Neural cell (in vitro differentiated cells): ENCODE measurements around the gene MUL1. TPM values are rescaled to one million over a fixed set of nuclear protein-coding genes. Genes with fewer than 3 reads are reported as not detected.

ENCODE experiments used
- H2AFZ ChIP-seq: fragments of 200-600, 300-800 bp; sonication (generic), shearing (Covaris generic); 2 replicates; pipeline ENCODE4 v1.6.0; 2014; ENCODE audit warnings: low read depth, mild to moderate bottlenecking, antibody characterized with exemption, low read length, moderate library complexity
- H3F3A ChIP-seq: fragments of 200-600 bp; shearing (Covaris generic); 2 replicates; pipeline ENCODE4 v1.6.1; 2016; ENCODE audit warnings: mild to moderate bottlenecking, moderate library complexity, mixed read lengths, antibody characterized with exemption, low read length; ENCODE audit not compliant: insufficient read depth, poor library complexity, severe bottlenecking
- H3K27ac ChIP-seq: fragments of 200-600, 300-800 bp; sonication (generic), shearing (Covaris generic); 2 replicates; pipeline ENCODE4 v1.5.1; 2014; ENCODE audit warnings: mild to moderate bottlenecking, low read length, moderate library complexity
- H3K27me3 ChIP-seq: fragments of 300-800, 200-600 bp; sonication (generic), shearing (Covaris generic); 2 replicates; pipeline ENCODE4 v1.6.0; 2014; ENCODE audit warnings: mild to moderate bottlenecking, low read depth, low read length, moderate library complexity; ENCODE audit not compliant: insufficient read depth
- H3K36me3 ChIP-seq: fragments of 300-800, 200-600 bp; sonication (generic), shearing (Covaris generic); 2 replicates; pipeline ENCODE4 v1.5.1; 2014; ENCODE audit warnings: mild to moderate bottlenecking, antibody characterized with exemption, low read length, moderate library complexity; ENCODE audit not compliant: insufficient read depth
- H3K4me2 ChIP-seq: fragments of 300-800, 200-600 bp; sonication (generic), shearing (Covaris generic); 2 replicates; pipeline ENCODE4 v1.6.0; 2014; ENCODE audit warnings: mild to moderate bottlenecking, low read length
- H3K4me3 ChIP-seq: fragments of 300-800, 200-600 bp; sonication (generic), shearing (Covaris generic); 2 replicates; pipeline ENCODE4 v1.5.1; 2014; ENCODE audit warnings: mild to moderate bottlenecking, low read length, moderate library complexity
- H3K79me2 ChIP-seq: fragments of 200-600 bp; shearing (Covaris generic); replicated peaks from 2 replicates; pipeline ENCODE4 v1.6.0; 2014; ENCODE audit warnings: mild to moderate bottlenecking, low read length, moderate library complexity; ENCODE audit not compliant: insufficient read depth
- H3K9ac ChIP-seq: fragments of 300-800, 200-600 bp; sonication (generic), shearing (Covaris generic); 2 replicates; pipeline ENCODE4 v1.6.1; 2016; ENCODE audit warnings: mild to moderate bottlenecking, low read length, mixed read lengths
- H3K9me2 ChIP-seq: fragments of 200-600 bp; shearing (Covaris generic); 2 replicates; pipeline ENCODE4 v1.6.1; 2016; ENCODE audit warnings: mild to moderate bottlenecking, low read length, mixed read lengths; ENCODE audit not compliant: insufficient read depth
- H3K9me3 ChIP-seq: fragments of 200-600, 300-800 bp; sonication (generic), shearing (Covaris generic); 2 replicates; pipeline ENCODE4 v1.6.1; 2016; ENCODE audit warnings: mild to moderate bottlenecking, mixed run types, low read length, moderate library complexity, mixed read lengths
- H4K20me1 ChIP-seq: fragments of 200-600 bp; shearing (Covaris generic); 2 replicates; pipeline ENCODE4 v1.6.1; 2016; ENCODE audit warnings: mild to moderate bottlenecking, mixed run types; ENCODE audit not compliant: insufficient read depth
- EP300 ChIP-seq: fragments of 450-650 bp; conservative IDR thresholded peaks from 2 replicates; pipeline ENCODE4 v1.6.1; 2014; ENCODE audit warnings: antibody characterized with exemption, mild to moderate bottlenecking, moderate library complexity; ENCODE audit not compliant: poor library complexity, severe bottlenecking
- EZH2 ChIP-seq: fragments of 200-600, 300-800 bp; shearing (Covaris generic), sonication (generic); IDR thresholded peaks from 2 replicates; pipeline ENCODE4 v1.6.1; 2014; ENCODE audit warnings: antibody characterized with exemption, low read length, borderline replicate concordance, mild to moderate bottlenecking; ENCODE audit not compliant: insufficient read depth, poor library complexity, severe bottlenecking
- MXI1 ChIP-seq: fragments of 450-650 bp; conservative IDR thresholded peaks from 2 replicates; pipeline ENCODE4 v1.6.1; 2014; ENCODE audit warnings: antibody characterized with exemption, mild to moderate bottlenecking; ENCODE audit not compliant: poor library complexity, severe bottlenecking
- POLR2AphosphoS5 ChIP-seq: IDR thresholded peaks from 2 replicates; pipeline ENCODE4 v1.6.1; 2012
- RAD21 ChIP-seq: fragments of 450-650 bp; conservative IDR thresholded peaks from 2 replicates; pipeline ENCODE4 v1.6.1; 2014; ENCODE audit warnings: antibody characterized with exemption, mild to moderate bottlenecking, moderate library complexity
- SMC3 ChIP-seq: fragments of 450-650 bp; conservative IDR thresholded peaks from 2 replicates; pipeline ENCODE4 v1.6.1; 2014; ENCODE audit warnings: antibody characterized with exemption, mild to moderate bottlenecking, moderate library complexity; ENCODE audit not compliant: poor library complexity
- TAF1 ChIP-seq: IDR thresholded peaks from 2 replicates; pipeline ENCODE4 v1.6.1; 2012; ENCODE audit warnings: low read depth
- polyA minus RNA-seq: library from RNA; depleted of rRNA, polyadenylated mRNA; stranded (reverse); fragments of >200 nt; gene quantifications from 2 replicates; pipeline ENCODE4 v1.2.3, GENCODE V29; 2014
- polyA plus RNA-seq: library from polyadenylated mRNA; depleted of rRNA; stranded (reverse); fragments of >200 nt; gene quantifications from 2 replicates; pipeline ENCODE4 v1.2.3, GENCODE V29; 2014
- TF ChIP-seq, protein P1 (sequence below): IDR thresholded peaks from 2 replicates; pipeline ENCODE4 v1.6.1; 2012; ENCODE audit warnings: borderline replicate concordance
- TF ChIP-seq, protein P2 (sequence below): fragments of 450-650 bp; IDR thresholded peaks from 2 replicates; pipeline ENCODE4 v1.5.1; 2014; ENCODE audit warnings: antibody characterized with exemption, mild to moderate bottlenecking, moderate library complexity; ENCODE audit not compliant: poor library complexity, severe bottlenecking

MUL1 gene, protein sequence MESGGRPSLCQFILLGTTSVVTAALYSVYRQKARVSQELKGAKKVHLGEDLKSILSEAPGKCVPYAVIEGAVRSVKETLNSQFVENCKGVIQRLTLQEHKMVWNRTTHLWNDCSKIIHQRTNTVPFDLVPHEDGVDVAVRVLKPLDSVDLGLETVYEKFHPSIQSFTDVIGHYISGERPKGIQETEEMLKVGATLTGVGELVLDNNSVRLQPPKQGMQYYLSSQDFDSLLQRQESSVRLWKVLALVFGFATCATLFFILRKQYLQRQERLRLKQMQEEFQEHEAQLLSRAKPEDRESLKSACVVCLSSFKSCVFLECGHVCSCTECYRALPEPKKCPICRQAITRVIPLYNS
- 13.5 TPM in 2 replicates for polyA plus RNA-seq
- 26.8 and 27.4 TPM in 2 replicates for polyA minus RNA-seq

DNA sequence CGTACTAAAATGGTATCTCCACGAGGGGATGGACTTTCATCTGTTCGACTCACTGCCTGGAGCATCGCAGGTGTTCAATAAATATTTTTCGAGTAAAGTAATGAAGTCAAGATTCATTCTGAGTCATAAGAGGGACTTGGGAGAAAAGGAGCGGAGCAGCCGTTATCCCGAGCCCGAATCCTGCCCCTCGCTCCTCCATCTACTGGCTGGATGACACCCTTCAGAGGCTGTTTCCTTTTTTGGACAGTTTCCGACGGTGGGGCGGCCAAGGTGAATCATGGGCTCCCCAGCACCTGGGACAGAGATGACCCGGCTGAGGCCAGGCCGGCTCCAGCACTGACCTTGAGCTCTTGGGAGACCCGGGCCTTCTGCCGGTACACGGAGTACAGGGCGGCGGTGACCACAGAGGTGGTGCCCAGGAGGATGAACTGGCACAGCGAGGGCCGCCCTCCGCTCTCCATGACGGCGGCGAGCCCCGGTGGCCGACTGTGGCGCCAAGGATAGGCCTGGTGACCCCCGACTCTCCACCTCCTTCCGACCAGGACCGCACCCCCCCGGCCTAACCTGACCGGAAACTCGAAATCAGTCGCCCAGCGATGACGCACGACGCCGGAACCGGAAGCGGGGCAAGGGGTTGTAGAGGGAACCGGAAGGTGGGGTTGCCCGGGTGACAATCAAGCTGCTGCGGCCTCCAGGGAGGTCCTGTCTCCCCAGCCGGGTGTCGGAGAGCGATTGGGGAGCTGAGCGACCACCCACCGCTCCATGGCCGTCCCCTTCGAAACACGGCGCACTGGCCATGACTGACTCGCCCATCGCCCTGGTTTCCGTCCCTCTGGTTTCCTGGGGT lies at the start of gene MUL1:
Gene MUL1 (minus strand): TSS at position 588 of the 847 bp plus-strand sequence. CDS start 127 bp downstream, at position 461.
- no peaks in the 10 kb centered on the region for H3F3A ChIP-seq
- no peaks in the 10 kb centered on the region for H3K36me3 ChIP-seq
- TF ChIP-seq EZH2 = no peak
- peak; percentile 97 for TF ChIP-seq POLR2AphosphoS5
- peak; percentile 69 for TF ChIP-seq EP300
- peak; percentile 49 for TF ChIP-seq TAF1
- TF ChIP-seq, protein P1, sequence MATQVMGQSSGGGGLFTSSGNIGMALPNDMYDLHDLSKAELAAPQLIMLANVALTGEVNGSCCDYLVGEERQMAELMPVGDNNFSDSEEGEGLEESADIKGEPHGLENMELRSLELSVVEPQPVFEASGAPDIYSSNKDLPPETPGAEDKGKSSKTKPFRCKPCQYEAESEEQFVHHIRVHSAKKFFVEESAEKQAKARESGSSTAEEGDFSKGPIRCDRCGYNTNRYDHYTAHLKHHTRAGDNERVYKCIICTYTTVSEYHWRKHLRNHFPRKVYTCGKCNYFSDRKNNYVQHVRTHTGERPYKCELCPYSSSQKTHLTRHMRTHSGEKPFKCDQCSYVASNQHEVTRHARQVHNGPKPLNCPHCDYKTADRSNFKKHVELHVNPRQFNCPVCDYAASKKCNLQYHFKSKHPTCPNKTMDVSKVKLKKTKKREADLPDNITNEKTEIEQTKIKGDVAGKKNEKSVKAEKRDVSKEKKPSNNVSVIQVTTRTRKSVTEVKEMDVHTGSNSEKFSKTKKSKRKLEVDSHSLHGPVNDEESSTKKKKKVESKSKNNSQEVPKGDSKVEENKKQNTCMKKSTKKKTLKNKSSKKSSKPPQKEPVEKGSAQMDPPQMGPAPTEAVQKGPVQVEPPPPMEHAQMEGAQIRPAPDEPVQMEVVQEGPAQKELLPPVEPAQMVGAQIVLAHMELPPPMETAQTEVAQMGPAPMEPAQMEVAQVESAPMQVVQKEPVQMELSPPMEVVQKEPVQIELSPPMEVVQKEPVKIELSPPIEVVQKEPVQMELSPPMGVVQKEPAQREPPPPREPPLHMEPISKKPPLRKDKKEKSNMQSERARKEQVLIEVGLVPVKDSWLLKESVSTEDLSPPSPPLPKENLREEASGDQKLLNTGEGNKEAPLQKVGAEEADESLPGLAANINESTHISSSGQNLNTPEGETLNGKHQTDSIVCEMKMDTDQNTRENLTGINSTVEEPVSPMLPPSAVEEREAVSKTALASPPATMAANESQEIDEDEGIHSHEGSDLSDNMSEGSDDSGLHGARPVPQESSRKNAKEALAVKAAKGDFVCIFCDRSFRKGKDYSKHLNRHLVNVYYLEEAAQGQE = no peak
- TF ChIP-seq RAD21 = peak; percentile 8
- TF ChIP-seq SMC3 = no peak
- TF ChIP-seq, protein P2, sequence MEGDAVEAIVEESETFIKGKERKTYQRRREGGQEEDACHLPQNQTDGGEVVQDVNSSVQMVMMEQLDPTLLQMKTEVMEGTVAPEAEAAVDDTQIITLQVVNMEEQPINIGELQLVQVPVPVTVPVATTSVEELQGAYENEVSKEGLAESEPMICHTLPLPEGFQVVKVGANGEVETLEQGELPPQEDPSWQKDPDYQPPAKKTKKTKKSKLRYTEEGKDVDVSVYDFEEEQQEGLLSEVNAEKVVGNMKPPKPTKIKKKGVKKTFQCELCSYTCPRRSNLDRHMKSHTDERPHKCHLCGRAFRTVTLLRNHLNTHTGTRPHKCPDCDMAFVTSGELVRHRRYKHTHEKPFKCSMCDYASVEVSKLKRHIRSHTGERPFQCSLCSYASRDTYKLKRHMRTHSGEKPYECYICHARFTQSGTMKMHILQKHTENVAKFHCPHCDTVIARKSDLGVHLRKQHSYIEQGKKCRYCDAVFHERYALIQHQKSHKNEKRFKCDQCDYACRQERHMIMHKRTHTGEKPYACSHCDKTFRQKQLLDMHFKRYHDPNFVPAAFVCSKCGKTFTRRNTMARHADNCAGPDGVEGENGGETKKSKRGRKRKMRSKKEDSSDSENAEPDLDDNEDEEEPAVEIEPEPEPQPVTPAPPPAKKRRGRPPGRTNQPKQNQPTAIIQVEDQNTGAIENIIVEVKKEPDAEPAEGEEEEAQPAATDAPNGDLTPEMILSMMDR = peak; percentile 8
- TF ChIP-seq MXI1 = peak; percentile 74
- no peaks in the 10 kb centered on the region for H3K27me3 ChIP-seq
- peak within 1 kb of the TSS; percentile 74 for H3K27ac ChIP-seq
- H3K79me2 ChIP-seq = peaks cover 37% of the 10 kb centered on the region
- peak within 1 kb of the TSS; percentile 96 for H3K4me2 ChIP-seq
- H3K9me3 ChIP-seq = no peaks in the 10 kb centered on the region
- peak within 1 kb of the TSS; percentile 90 for H3K4me3 ChIP-seq
- peak within 1 kb of the TSS; percentile 93 for H3K9ac ChIP-seq
- H4K20me1 ChIP-seq = no peaks in the 10 kb centered on the region
- peak within 1 kb of the TSS; percentile 96 for H2AFZ ChIP-seq
- H3K9me2 ChIP-seq = no peaks in the 10 kb centered on the region

DNA sequence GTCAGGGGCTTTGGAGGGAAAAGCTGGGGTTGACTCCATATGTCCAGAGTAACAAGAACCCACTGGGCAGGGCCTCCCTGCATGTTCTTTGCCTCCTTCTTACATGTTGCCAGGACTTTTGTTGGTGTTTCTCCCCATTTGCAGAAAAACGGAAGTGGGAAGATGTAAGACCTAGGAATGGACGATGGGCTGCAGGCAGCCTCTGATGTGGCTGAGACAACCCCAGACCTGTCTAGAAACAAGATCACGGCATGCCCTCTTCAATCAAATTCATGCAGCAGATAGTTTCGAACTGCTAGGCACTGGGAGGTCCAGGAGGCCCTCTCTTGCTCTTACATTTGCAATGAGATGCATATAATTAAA lies 47.8 kb upstream of the MUL1 start:
- Histone ChIP-seq H3K9me3 (no peaks in the 10 kb centered on the region), H3K4me3 (peak overlapping the region; percentile 71), H3K4me2 (no peak overlapping the region), H3K36me3 (no peaks in the 10 kb centered on the region), H2AFZ (no peak overlapping the region), H3K27ac (no peak overlapping the region), H3K27me3 (peaks cover 37% of the 10 kb centered on the region), H3K9ac (no peak overlapping the region), H4K20me1 (no peaks in the 10 kb centered on the region), H3F3A (no peaks in the 10 kb centered on the region), H3K79me2 (no peaks in the 10 kb centered on the region), H3K9me2 (no peaks in the 10 kb centered on the region)
- TF ChIP-seq RAD21 (no peak), EZH2 (no peak), TAF1 (no peak), EP300 (no peak), SMC3 (no peak), MXI1 (no peak), POLR2AphosphoS5 (no peak)
- TF ChIP-seq, protein P1 = no peak
- TF ChIP-seq, protein P2 = no peak
